KG1 (cell line): Measurements from ENCODE around the gene PAX5.

ENCODE experiments used
- DNase-seq: peaks from one replicate; lab custom pipeline; 2025; lab: John Stamatoyannopoulos, UW

Gene PAX5

DNA sequence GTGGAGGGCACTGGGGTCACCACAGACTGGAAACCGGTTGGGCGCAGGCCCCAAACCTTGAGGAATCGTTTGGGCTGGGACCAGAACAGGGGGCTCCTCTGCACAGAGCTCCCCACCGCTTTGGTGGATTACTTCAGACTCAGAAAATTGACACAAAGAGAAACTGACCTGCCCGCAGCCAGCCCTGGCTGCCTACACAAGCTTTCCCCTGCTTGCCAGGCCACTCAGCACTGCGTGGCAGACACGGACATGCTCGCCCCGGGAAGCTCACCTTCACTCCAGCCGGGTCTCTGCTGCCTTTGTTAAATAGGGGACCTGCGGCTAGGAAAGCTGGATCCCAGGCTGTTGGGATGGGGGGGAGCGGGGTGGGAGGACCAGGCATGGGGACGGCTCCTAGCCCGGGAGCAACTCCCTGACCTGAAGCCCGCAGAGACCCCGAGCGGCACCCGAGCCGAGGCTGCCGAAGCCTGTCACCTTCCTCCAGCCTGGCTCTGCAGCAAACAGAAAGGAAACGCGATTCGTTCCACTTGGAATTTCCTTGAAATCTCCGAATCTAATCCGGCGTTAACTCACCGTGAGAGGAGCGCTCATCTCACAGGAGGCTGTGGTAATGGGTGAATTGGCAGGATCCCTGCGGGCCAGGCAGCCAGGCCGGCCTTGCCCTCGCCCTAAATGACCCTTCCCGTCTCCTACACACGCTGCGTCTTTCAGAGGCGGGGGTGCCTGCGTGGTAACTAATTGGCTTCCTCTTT lies 8.8 kb downstream of the PAX5 start:
- DNase-seq, result no peak

DNA sequence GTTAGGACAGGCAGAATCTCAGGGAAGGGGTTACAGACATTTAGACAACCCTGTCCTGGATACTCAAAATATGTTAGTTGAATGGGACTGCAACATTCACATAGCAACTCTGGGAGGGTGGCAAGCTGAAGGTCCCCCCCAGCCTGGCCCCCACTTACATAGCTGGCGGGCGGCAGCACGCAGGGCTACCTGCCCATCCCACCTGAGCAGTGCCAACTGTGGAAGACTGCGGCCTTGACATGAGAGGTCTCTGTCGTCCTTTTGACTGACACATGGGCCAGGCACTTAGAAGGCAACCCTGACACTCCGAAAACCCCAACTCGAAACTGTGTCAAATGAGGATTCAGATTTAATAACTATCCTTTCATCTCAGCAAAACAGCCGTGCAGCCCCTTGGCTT lies 16.5 kb downstream of the PAX5 start:
- no peak for DNase-seq

DNA sequence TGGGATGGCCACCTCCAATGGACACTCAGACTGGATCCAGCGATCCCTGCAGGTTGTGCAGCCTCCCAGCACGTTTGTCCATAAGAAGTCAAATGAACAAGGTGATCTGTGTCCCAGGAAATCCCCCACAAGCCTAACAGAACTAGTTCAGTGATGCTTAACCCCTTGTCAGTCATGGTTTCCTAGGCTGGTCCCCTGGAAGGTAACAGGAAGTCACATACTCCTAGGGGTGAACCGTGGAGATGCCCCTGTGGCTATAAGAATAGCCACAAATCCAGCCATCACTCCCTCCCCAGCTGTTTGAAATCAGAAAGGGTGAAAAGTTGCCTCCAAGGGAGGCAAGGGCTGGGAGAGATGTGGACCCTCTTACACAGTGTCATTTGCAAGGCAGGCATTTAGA lies 22.5 kb downstream of the PAX5 start:
- no peak for DNase-seq

DNA sequence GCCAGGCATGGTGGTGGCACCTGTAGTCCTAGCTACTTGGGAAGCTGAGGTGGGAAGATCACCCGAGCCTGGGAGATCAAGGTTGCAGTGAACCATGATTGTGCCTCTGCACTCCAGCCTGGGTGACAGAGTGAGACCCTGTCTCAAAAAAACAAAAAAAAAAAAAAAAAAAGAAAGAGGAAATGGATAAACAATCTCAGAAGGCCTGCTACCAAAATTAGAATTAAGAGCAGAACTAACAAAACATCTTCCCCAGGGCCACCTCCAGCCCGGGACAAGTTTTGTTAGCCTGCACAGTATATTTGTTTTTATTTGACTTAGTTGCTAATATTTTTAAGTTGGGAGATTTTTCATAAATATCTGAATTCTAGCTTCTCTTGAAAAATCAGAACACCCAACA lies 23.1 kb downstream of the PAX5 start:
- DNase-seq, result no peak

DNA sequence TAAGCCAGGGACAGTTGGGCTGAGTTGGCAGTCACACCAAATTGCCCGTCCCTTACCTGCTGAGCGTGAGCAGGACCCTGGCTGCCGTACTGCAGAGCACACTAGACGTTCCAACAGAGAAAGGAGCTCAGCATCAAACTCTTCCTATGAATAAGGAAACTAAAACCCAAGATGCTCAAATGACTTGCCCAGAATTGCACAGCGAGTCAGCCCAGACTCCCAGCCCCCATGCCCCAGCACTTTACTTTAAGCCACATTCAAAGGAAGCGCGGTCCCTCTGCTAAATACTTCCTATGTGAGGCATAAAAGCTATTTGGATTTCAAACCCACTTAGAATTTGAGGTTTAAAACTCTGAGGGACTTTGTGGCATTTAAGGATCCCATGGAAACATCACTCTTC lies 23.9 kb downstream of the PAX5 start:
- no peak for DNase-seq

DNA sequence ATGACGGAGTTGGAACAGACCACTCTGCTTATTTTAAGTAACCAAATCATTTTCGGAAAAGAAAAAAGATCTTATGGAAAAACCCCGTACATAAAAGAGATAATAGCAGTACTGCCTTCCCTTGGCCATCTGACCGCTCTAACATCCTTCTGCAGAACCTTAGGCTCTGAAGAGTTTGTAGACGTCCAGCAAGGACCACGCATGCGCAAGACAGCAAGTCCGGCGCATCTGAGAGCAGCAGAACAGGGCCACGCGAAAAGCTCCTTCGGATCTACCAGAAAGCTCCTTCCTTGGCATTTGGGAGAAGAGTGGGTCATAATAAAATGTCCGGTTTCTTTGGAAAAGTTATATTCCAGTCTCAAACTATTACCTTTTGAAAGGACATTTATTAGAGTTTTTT lies 26.8 kb downstream of the PAX5 start:
- DNase-seq, result no peak

DNA sequence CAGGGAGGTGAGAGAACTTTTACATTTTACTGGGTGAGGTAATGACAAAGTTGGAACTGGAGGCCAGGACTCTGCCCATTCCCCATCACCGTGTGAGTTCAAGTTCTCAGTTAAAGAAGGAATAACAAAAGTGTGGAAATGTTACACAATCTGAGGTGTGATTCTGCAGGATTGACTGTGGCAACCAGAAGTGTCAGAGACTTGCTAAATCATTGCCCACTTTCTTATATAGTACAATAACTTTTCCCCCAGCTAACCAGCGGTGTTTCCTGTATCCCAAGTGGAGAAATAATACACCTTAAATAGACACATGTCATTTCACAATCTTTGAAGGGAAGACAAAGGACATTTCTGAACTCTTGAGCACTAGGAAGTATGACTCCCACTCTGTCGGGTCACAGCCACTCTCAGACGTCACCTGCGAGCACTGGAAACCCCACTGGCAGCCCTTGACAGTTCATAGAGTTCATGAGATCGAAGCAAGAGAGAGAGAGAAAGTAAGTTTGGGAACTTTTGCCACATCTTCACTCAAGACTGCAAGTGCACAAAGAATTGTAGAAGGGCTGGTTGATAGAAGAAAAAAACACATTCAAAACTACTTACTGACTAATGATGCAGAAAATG lies 28.4 kb downstream of the PAX5 start:
- no peak for DNase-seq

DNA sequence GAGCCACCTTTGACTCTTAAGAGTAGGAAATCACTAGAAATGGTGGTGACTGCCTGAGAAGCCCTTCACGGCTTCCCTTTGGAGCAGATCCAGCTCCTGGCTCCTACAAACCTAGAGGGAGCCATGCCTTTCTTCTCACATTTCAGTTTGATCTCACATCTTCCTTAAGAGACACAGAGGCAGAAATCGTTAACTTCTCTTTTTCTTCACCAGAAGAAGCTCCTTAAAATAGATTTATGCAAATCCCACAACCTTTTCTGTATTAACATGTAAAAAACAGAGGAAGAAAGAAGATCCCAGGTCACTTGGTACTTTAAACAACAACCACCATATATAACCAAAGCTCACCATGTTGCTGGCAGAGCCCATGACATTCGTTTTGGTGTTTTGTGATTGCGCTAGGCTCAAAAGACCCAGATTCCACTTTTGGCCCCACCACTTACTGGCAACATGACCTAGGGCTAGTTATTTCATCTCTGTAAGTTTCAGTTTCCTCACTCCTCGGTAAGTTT lies 29.6 kb downstream of the PAX5 start:
- DNase-seq, result no peak

DNA sequence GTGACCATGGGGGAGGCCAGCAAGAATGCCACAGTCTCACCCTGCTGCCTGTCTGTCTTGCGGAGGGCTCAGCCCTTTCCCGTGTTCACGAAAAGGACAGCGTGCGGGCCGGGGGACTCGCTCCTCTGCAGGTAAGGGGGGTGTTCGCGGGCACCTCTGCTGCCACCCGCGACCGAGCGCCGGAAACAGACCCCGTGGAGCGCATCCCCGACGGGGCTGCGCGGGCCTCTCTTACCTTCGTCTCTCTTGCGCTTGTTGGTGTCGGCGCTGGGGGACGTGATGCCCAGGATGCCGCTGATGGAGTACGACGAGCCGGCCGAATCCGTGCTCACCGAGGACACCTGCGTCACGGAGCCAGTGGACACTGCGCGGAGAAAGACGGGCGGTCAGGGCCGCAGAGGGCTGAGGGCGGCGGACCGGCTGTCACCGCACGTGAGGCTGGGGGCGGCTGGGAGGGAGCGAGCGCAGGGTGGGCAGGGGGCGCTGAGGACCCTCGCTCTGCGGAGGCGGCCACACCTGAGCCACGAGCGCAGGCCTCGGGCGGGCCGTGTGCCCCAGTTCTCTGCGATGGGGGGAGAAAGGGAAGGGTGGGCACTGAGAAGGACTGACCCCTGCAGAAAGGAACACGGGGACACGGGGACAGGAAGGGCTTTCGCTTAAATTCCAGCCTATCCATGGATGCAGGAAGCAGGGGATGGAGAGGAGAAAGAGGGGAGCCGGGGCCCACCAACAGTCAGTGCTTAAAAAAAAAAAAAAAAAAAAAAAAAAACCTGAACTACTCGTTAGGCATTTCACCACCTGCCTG lies 31.5 kb downstream of the PAX5 start:
- DNase-seq, result no peak

DNA sequence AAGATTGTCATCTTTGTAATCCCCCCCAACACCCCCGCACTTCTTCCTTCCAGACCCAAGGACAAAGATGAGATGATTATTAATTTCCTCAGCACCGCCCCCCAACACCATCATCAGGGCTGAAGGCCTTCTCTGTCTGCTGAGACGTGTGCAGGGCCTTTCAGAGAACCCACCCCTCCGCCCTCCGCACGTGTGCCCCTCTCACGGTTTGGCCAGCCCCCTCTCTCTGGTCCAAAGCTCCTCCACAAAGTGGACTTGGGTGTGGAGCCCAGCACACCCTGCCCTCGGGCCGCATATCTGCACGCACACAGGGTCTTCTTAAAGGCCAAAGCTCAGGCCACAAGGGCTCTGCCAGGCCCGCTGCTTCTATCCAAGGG lies 32.0 kb downstream of the PAX5 start:
- no peak for DNase-seq

DNA sequence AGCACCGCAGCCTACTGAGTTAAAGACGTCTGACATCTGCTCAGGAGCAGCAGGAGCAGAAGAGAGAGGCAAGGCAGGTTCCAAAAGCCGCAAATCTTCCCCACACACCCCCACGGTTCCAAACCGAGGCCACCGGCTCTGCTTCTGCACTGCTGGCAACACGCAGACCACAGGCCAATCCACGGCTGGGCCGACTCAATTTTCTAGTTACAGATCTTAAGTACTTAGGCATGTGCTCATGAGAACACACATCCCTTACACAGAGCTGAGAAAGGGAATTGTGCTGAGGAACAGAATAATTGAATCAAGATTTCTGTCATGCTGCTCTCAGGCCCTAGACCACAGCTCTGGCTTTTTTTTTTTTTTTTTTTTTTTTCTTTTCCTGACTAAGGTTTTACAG lies 32.6 kb downstream of the PAX5 start:
- no peak for DNase-seq

DNA sequence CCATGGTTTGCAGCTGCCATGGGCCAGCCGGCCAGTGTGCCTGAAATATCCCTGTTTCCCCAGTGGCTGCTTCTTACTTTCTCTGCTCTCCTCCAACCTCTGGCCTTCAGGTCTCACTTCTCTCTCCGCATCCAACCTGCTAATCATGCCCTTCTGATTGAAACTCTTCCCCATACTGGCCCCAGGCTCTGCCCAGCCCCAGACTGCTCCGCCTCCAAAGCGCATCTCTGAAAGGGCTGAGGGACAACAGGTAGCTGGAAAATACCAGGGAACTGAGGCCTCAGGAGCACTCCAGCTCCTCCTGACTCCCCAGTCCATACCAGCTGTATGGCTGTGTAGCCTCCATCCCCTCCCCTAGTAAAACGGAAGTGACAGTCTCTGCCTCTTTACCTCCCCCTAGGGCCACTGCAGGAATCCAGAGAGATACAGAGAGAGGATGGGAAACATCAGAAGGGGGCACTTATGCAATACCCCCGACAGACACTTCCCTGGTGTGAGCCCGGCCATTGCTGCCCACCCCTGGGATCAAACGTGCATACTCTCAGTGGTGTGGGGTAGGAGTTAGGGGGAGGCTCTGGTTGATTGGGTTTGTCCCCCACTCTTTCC lies 34.2 kb downstream of the PAX5 start:
- DNase-seq, result no peak

DNA sequence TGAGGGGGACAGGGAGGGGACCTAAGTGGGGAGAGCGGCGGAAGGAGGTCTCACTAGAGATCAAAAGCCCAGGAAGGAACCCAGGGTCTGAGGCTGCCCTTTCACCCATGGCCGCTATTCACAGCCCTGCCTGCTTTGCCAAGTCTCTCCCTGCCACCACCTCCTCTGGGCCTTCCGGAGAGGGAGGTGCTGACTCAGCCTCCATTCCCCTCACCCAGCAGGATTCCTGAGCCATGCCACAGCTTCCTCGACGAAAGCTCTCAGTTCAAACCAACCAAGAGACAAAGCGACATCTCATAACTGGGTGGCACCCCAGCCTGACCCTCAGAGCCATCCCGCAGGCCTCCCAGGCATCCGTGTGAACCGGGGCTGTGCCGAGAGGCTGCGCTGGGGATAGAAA lies 36.7 kb downstream of the PAX5 start:
- DNase-seq, result no peak

DNA sequence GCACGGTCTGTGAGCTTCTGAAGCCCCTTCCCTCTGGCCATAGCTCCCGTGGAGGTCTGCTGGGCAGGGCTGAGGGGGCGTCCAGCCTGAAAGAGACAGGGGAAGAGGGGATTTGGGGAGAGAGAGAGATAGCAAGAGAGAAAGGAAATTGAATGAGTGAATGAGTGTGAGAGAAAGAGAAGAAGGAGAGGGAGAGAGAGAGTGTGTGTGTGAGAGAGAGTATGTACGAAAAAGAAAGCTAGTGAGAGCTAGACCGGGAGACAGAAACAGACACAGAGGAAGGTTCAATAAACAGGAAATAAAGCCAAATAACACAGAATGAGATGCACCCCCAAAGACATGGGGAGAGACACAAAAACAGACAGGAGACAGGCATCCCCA lies 37.4 kb downstream of the PAX5 start:
- no peak for DNase-seq

DNA sequence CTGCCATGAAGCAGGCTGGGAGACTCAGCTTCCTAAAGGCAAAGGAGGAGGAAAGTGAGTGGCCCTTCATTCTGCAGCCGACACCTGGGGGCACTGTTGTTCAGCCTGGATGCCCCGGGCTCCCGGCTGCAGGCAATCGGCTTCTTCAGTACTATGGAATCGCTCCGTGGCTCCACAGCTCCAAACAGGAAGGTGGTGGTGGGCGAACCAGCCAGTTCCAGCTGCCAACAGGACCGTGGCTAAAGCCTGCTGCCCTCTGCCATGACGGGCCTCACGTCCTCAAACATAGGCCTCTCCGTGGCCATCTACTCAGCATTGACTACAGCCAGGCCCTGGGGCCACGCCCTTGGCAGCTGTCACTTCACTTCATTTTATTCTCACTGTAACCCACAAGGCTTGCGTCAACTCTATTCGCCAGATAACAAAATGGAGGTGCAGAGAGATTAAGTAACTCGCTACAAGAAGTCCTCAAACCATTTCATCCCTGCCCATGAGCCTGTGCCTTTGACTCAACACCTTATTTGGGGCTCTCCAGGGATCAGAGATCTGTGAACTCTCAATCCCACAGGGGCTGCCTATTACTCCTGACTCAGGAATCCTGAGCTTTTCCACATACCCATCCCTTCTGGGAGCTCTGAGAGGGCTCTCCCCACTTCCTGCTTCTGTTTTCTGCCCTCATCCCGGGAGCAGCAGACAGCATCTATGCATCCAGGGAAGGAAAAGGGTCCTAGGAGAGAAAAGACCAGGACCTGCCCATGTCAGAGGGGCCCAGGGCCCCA lies 38.0 kb downstream of the PAX5 start:
- no peak for DNase-seq

DNA sequence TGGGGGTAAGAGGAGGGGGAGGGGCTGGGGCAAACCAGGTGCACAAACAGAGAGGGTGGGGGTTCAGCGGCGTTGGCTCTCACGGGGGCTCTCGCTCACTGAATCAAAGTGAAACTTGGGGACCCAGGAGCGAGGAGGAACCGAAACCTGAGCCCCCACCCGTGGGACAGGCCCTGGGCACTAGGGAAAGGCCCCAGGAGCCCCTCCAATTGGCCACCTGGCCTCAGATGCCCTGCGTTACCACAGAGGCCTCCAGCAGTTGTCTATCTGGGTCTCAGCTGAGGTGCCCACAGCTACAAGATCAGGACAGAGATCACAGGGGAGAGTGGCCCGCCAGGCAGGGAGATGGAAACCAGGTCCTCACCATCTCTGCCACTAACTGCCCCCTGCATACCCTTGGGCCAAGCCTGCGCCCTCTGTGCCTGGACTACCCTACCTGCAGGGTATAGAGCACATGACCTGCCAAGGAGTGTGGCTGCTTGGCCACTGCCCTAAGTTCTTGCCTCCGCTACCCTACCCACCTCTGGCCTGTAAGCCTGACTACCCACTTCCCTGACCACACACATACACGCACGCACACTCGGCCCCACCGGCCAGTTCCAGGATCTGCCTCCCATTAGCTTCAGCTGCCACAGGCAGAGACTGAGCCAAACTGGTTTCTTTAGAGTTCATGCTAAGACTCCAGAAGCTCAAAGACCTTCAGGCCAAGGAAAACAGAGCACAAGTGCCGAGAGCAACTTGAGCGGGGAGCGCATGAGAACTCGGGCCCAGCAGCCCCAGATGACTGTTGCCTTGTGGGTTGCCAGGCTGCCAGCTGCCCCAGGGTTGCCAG lies 39.9 kb downstream of the PAX5 start:
- no peak for DNase-seq

DNA sequence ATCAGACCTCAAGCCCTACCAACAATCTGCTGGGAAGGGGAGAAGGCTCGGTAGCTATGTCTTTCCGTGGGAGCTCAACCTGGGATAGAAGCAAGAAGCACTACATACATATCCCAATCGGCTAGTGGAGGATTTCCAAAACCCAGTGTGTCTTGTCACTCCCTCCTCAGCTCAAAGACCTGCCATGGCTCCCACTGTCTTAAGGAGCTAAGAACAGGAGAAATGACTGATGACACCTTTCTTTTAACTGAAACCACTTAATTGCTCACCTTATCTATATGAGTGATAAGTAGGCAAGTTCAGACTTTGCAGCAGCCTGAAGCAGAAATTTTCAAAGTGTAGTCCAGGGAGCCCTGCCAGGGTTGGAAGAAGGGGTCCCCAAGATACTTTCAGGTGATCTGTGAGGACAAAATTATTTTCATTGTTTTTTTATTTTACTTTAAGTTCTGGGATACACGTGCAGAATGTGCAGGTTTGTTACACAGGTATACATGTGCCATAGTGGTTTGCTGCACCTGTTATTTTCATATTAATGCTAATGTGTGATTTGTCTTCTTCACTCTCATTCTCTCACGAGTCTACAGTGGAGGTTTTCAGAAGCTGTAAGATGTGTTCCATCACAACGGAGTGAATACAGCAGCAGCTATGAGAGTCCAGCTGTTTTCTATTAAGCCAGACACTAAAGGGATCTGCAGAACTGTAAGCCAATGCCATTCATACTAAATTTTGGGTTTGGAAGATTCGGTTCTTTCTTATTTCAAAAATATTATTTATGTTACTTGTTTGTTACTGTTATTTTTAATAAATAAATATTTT lies 41.4 kb downstream of the PAX5 start:
- DNase-seq, result no peak

DNA sequence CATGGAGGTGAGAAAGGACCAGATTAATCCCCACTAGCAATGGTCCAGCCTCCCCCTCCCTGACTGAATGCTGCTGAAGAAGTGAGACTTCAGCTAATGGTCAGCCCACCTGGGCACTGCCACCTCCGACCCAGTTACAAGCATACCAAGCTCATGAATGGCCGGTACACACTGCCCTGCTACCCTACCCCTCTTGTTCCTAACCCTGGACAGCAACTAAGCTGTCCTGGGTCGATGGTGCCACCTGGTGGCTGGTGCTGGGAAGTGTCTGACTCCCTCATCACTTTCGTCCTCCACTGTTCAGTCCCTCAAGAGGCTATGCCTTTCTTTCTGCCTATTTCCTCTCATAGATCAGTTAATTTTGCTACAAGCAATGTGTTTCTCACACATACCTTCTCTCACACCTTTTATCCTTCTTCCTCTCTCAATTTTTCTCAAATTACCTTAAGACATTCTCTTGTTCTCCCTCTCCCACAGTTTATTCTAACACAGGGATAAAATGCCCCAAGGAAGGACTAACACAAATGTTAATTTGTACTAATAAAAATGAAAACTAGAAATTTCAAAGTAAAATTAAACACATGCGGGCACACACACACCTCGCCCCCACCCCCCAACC lies 42.4 kb downstream of the PAX5 start:
- no peak for DNase-seq

DNA sequence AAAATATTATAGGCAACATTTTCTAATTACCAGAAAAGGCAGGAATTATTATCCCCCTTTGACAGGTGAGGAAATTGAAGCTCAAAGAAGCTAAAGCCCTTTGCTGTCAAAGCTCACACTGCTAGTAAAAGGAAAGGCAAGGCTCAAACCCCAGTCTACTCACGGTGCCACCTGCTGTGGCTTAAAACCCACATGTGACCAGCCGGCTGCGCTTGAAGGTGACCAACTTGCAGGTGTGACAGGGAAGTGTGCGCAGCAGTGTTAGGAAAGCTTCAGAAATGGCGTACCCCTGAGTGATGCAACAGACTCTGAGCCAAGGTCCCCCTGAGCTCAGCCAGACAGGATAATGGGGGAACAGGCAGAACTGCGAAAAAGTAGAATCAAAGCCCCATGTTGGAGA lies 45.2 kb downstream of the PAX5 start:
- DNase-seq, result no peak

DNA sequence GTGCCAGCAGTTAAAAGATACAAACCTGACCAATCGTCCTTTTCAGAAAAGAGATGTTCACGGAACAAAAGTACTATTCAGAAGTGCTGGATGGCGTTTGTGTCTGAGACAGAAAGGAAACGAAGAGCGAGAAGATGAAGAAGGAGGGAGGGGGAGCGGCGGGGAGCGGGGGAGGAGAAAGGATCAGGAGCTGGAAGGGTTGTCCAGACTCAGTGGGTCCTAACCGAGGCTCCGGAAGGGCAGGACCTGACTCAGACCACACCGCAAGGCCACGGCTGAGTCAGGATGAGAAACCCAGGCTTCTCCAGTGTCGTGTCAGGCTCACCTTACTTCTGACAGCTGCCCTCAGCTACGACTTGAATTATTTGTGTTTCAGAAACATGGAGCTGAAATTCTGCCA lies 46.2 kb downstream of the PAX5 start:
- DNase-seq, result no peak
